Nephron progenitor cell (in vitro differentiated cells): Measurements from ENCODE around the gene PPT2.

Experiments used
- DNase-seq: peaks from one replicate; pipeline ENCODE4 v3.0.0; 2021
- H3K27ac Mint-ChIP-seq: 2 replicates; pipeline ENCODE4 v1.8.0; 2021; ENCODE audit warnings: mild to moderate bottlenecking, moderate library complexity, mixed read lengths
- H3K27me3 Mint-ChIP-seq: 2 replicates; pipeline ENCODE4 v1.8.0; 2021; ENCODE audit warnings: mild to moderate bottlenecking, low read depth, mixed read lengths; ENCODE audit not compliant: poor library complexity
- H3K36me3 Mint-ChIP-seq: 2 replicates; pipeline ENCODE4 v1.8.0; 2021; ENCODE audit warnings: low read depth, mixed read lengths
- H3K4me1 Mint-ChIP-seq: 2 replicates; pipeline ENCODE4 v1.8.0; 2021; ENCODE audit warnings: mixed read lengths
- H3K4me3 Mint-ChIP-seq: 2 replicates; pipeline ENCODE4 v1.8.0; 2021; ENCODE audit warnings: mild to moderate bottlenecking, moderate library complexity, mixed read lengths
- H3K9me3 Mint-ChIP-seq: 2 replicates; pipeline ENCODE4 v1.8.0; 2021; ENCODE audit warnings: mild to moderate bottlenecking, moderate library complexity, mixed read lengths
- CTCF ChIP-seq: fragments of 200-600 bp; sonication (generic); IDR thresholded peaks from 2 replicates; pipeline ENCODE4 v1.5.0; 2021; ENCODE audit warnings: antibody characterized with exemption

Gene PPT2

GRCh38 chr6:32113386-32114352, 40.3 kb upstream of the PPT2 start:
- H3K4me3 Mint-ChIP-seq, result no peak overlapping the region
- H3K27ac Mint-ChIP-seq, result peak overlapping the region; percentile 63
- DNase-seq, result peak; percentile 40
- peaks cover 27% of the 10 kb centered on the region for H3K36me3 Mint-ChIP-seq
- no peaks in the 10 kb centered on the region for H3K9me3 Mint-ChIP-seq
- H3K27me3 Mint-ChIP-seq, result peaks cover 27% of the 10 kb centered on the region
- TF ChIP-seq CTCF, result no peak
- H3K4me1 Mint-ChIP-seq, result peaks cover 20% of the 10 kb centered on the region

- H3K27ac Mint-ChIP-seq, result peak overlapping the region; percentile 81
- TF ChIP-seq CTCF, result no peak
Observed at GRCh38 chr6:32114796-32115195, 39.1 kb upstream of the PPT2 start.

GRCh38 chr6:32115623-32116022, 38.3 kb upstream of the PPT2 start:
- H3K4me3 Mint-ChIP-seq, result no peak overlapping the region
- no peaks in the 10 kb centered on the region for H3K9me3 Mint-ChIP-seq
- no peak for DNase-seq
- peak overlapping the region; percentile 30 for H3K27ac Mint-ChIP-seq
- no peak for TF ChIP-seq CTCF
- H3K36me3 Mint-ChIP-seq, result peaks cover 30% of the 10 kb centered on the region
- H3K4me1 Mint-ChIP-seq, result peaks cover 17% of the 10 kb centered on the region
- H3K27me3 Mint-ChIP-seq, result peaks cover 10% of the 10 kb centered on the region

More at GRCh38 chr6:32114796-32115195, 39.1 kb upstream of the PPT2 start:
- Mint-ChIP-seq H3K36me3 (peaks cover 28% of the 10 kb centered on the region), H3K4me1 (peaks cover 19% of the 10 kb centered on the region), H3K27me3 (peaks cover 17% of the 10 kb centered on the region), H3K9me3 (no peaks in the 10 kb centered on the region), H3K4me3 (no peak overlapping the region)
- no peak for DNase-seq

- H3K9me3 Mint-ChIP-seq, result no peaks in the 10 kb centered on the region
Observed at GRCh38 chr6:32116674-32117073, 37.3 kb upstream of the PPT2 start.

GRCh38 chr6:32117461-32117860, 36.5 kb upstream of the PPT2 start:
- no peak for TF ChIP-seq CTCF
- H3K9me3 Mint-ChIP-seq, result no peaks in the 10 kb centered on the region
- peaks cover 4% of the 10 kb centered on the region for H3K27me3 Mint-ChIP-seq
- peaks cover 17% of the 10 kb centered on the region for H3K4me1 Mint-ChIP-seq
- H3K36me3 Mint-ChIP-seq, result peaks cover 45% of the 10 kb centered on the region
- H3K4me3 Mint-ChIP-seq, result no peak overlapping the region
- DNase-seq, result no peak
- no peak overlapping the region for H3K27ac Mint-ChIP-seq

More at GRCh38 chr6:32116674-32117073, 37.3 kb upstream of the PPT2 start:
- Mint-ChIP-seq H3K27ac (no peak overlapping the region), H3K4me1 (peaks cover 17% of the 10 kb centered on the region), H3K27me3 (peaks cover 4% of the 10 kb centered on the region), H3K36me3 (peaks cover 38% of the 10 kb centered on the region), H3K4me3 (no peak overlapping the region)
- TF ChIP-seq CTCF, result peak; percentile 47
- DNase-seq, result no peak
